Left ventricle myocardium inferior (tissue), 1 donor: ENCODE data around the gene DUOXA2. TPM values are rescaled to one million over a fixed set of nuclear protein-coding genes. Genes with fewer than 3 reads are reported as not detected.
"Not testable (repeated sequence)": the region's sequence is repeated elsewhere in the genome, so short reads cannot be mapped to it uniquely, and the experiment has no call there.

Experiments
- DNase-seq: peaks from one replicate; pipeline ENCODE4 v3.0.0-alpha.2; 2020
- H3K27ac ChIP-seq: fragments of 200-600 bp; replicated peaks from 2 replicates; pipeline ENCODE4 v1.8.0; 2021
- H3K27me3 ChIP-seq: fragments of 200-600 bp; 2 replicates; pipeline ENCODE4 v1.8.0; 2021; ENCODE audit warnings: low read depth
- H3K36me3 ChIP-seq: fragments of 200-600 bp; 2 replicates; pipeline ENCODE4 v1.8.0; 2021
- H3K4me1 ChIP-seq: fragments of 200-600 bp; 2 replicates; pipeline ENCODE4 v1.8.0; 2021
- H3K4me3 ChIP-seq: fragments of 200-600 bp; 2 replicates; pipeline ENCODE4 v1.8.0; 2021; ENCODE audit warnings: mild to moderate bottlenecking, moderate library complexity
- H3K9me3 ChIP-seq: fragments of 200-600 bp; replicated peaks from 2 replicates; pipeline ENCODE4 v1.8.0; 2021
- intact Hi-C: fragments of 100-400 bp; cut with micrococcal nuclease; formaldehyde crosslinking; loops from one replicate; pipeline ENCODE4 v1.11.0; 2022
- total RNA-seq: library from RNA; stranded (reverse); fragmentation: NEBNext Ultra II Directional; extraction: Animal tissue kit (Norgen Biotek cat#: 25700); gene quantifications from one replicate; pipeline ENCODE4 v1.2.1, GENCODE V29; 2021
- TF ChIP-seq, protein P1 (sequence below): fragments of 200-600 bp; IDR thresholded peaks from 2 replicates; pipeline ENCODE4 v1.8.0; 2021; ENCODE audit warnings: antibody characterized with exemption, mild to moderate bottlenecking, borderline replicate concordance
- donor health status: DM: no; HTN: yes; CAD: no; lungs with severe emphysema.

The DUOXA2 gene
- total RNA-seq, 1 donor from 2014 or later, result not detected

DNA sequence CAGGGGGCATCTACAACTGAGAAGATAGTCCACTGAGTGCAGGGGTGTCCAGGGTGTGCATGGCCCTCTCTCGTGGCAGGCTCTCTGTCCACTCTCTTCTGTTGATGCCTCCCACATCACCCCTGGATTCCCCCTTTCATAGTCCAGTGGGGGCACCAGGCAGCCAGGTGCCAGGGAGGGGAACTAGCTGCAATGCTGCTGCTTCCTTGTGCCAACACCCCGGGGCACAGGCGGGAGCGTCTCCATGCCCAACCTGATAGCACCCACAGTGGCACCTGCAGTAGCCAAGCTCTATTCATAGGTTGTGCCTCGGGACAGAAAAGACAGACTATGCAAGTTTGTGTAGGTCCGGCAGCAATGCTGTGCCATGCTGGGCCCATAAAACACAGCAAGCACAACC lies 11.9 kb upstream of the DUOXA2 start:
- Histone ChIP-seq H3K9me3 (no peaks in the 10 kb centered on the region), H3K4me3 (no peak overlapping the region), H3K36me3 (no peaks in the 10 kb centered on the region), H3K27ac (no peak overlapping the region), H3K4me1 (no peaks in the 10 kb centered on the region), H3K27me3 (peaks cover 20% of the 10 kb centered on the region)
- DNase-seq, result no peak
- intact Hi-C loops, result no loop called here
- TF ChIP-seq, protein P1, sequence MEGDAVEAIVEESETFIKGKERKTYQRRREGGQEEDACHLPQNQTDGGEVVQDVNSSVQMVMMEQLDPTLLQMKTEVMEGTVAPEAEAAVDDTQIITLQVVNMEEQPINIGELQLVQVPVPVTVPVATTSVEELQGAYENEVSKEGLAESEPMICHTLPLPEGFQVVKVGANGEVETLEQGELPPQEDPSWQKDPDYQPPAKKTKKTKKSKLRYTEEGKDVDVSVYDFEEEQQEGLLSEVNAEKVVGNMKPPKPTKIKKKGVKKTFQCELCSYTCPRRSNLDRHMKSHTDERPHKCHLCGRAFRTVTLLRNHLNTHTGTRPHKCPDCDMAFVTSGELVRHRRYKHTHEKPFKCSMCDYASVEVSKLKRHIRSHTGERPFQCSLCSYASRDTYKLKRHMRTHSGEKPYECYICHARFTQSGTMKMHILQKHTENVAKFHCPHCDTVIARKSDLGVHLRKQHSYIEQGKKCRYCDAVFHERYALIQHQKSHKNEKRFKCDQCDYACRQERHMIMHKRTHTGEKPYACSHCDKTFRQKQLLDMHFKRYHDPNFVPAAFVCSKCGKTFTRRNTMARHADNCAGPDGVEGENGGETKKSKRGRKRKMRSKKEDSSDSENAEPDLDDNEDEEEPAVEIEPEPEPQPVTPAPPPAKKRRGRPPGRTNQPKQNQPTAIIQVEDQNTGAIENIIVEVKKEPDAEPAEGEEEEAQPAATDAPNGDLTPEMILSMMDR, result no peak

DNA sequence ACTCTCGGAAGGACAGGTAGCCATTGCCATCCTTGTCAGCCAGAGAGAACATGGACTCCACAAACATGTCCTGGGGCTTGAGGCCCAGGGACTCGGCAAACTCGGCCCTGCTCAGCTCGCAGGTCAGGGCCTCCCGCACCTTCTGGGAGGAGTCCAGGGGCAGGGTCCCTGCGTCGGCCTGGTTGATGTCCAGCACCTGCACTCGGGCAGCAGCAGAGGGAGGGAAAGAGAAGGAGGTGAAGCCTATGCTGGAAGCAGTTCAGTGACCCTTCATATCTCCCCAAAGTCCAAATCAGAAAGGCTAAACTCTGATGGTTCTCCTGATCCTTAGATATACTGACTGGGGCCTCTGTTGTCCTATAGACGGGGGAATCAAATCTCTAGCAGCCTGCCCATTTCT lies 10.0 kb upstream of the DUOXA2 start:
- H3K36me3 ChIP-seq, DNase-seq, intact Hi-C loops, H3K4me1 ChIP-seq, H3K4me3 ChIP-seq, H3K9me3 ChIP-seq, H3K27ac ChIP-seq: not testable (repeated sequence)
- peaks cover 37% of the 10 kb centered on the region for H3K27me3 ChIP-seq

DNA sequence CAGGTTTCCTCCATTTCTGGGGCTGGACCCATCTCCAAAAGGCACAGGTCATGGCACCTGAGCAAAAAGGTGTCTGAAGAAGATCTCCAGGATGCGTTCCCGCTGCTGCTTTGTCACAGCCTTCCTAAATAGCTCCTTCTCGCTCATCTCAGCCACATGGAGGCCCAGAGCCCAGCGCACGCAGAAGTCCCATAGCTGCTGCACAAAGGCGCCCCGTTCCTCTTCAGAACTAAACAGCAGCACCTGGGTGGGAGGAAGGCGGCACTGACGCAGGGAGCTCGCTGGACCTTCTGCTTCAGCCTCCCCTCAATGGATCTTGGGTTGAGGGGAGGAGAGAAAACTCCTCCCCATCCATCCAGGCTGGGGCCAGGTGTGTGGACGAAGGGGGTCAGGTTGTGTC lies 8.5 kb upstream of the DUOXA2 start:
- no peak for DNase-seq
- Histone ChIP-seq H3K4me1 (no peaks in the 10 kb centered on the region), H3K4me3 (no peak overlapping the region), H3K36me3 (no peaks in the 10 kb centered on the region), H3K27me3 (peaks cover 52% of the 10 kb centered on the region), H3K27ac (no peak overlapping the region), H3K9me3 (no peaks in the 10 kb centered on the region)
- TF ChIP-seq, protein P1, result no peak
- intact Hi-C loops, result no loop called here

DNA sequence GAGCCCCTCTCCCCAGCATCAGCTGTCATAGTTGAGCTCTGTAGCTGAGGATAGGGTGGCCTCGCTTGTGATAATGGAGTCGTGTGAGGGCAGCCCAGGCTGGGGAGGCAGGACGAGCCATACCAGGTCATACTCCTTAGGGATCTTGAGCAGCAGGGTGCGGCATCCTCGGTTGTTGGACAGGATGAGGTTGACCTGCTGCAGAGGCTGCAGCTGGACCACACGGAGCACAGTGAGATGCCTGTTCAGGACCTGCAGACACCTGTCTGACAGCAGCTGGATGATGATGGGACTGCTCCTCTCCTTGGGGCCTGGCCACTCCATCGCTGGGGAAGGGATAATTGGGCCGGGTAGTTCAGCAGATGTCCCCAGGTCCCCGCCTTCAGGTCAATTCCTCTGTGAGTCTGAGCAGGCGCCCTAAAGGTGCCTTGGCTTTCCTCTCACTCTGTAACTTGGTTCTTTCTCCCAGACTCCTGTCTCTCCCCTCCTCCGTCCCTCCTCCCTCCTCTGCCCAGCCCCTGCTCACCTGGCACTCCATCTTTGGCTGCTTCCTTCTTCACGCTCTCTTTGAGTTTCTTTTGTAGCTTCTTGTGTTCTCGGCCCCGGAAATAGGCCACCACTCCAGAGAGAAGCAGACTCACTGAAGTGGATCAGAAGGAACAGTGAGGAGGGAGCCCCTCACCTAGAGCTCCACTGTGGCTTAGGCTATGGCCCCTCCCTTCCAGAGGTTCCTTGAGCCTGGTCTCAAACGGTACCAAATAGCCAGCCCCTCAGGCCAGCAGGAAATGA lies 7.9 kb upstream of the DUOXA2 start:
- no peaks in the 10 kb centered on the region for H3K36me3 ChIP-seq
- intact Hi-C loops, result no loop called here
- H3K4me1 ChIP-seq, result no peaks in the 10 kb centered on the region
- peaks cover 54% of the 10 kb centered on the region for H3K27me3 ChIP-seq
- H3K9me3 ChIP-seq, result no peaks in the 10 kb centered on the region
- TF ChIP-seq, protein P1, result no peak
- H3K27ac ChIP-seq, result no peak overlapping the region
- no peak overlapping the region for H3K4me3 ChIP-seq
- DNase-seq, result no peak

DNA sequence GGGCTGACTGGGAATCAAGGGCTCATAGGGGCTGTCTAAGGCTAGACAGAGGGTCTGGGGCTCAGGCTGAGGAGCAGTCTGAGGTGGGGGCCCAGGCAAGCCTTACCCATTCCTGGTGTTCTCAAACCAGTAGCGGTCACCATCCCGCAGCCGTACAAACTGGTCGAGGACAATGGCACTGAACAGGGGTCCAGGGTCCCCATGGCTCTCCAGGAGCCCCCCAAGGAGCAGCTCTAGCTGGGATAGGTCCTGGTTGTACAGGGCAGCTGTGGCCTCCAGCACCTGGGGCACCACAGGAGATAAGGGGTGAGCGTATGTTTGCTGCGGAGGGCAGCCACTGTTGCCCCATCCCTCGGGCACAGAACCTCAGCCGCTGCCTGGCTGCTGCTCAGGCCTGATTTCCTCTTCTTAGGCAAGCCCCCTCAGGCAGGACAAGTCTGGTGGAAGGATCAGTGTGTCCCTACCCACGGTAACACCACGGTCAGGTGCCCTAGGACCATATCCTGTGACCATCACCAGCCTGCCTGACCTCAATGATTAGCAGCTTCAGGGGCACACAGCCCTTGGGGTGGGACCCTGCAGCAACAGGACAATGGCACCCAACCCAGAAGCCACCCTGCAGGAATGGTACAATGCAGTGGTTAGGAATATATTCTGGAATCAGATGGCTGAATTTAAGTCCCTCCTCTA lies 6.0 kb upstream of the DUOXA2 start:
- Histone ChIP-seq H3K4me1 (peaks cover 13% of the 10 kb centered on the region), H3K27me3 (peaks cover 73% of the 10 kb centered on the region), H3K36me3 (no peaks in the 10 kb centered on the region), H3K4me3 (no peak overlapping the region), H3K9me3 (no peaks in the 10 kb centered on the region), H3K27ac (no peak overlapping the region)
- no peak for DNase-seq
- TF ChIP-seq, protein P1, result no peak
- intact Hi-C loops, result no loop called here

DNA sequence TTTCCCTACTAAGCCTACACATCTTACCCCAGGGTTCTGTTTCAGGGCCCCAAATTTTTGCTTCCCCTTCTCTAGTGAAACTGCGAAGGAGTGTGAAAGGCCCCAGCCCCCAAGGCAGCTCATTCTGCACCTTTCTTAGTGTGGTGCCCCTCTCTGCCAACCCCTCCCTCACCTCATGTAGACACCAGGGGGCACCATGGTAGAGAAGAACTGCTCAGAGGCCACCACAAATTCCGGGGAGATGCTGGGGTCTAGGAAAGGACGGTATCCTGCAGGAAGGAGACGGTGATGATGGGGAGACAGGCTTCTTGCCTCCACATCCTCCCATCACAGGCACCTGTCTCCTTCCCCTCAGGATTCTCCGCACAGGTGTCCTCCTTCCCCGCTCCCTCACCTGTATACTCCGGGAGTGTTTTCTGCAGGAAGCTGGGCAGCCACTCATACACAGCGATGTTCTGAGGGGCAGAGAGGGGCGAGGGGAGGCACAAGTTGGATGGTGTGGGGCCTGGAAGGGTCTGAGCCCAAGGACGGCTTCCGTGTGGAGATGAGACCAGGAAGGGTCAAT lies 3.8 kb upstream of the DUOXA2 start:
- Histone ChIP-seq H3K4me3 (no peak overlapping the region), H3K27me3 (peaks cover 94% of the 10 kb centered on the region), H3K27ac (no peak overlapping the region), H3K9me3 (no peaks in the 10 kb centered on the region), H3K4me1 (peaks cover 29% of the 10 kb centered on the region), H3K36me3 (no peaks in the 10 kb centered on the region)
- TF ChIP-seq, protein P1, result no peak
- DNase-seq, result no peak
- intact Hi-C loops, result no loop called here
